Naive thymus-derived CD4-positive, alpha-beta T cell (primary cell): Measurements from ENCODE around the gene TOPORS. TPM values are rescaled to one million over a fixed set of nuclear protein-coding genes. Genes with fewer than 3 reads are reported as not detected.

Experiments
- ATAC-seq: fragments of 150-1000 bp; cut with Tn5 transposase; 2 replicates; pipeline ENCODE4 v1.10.0; 2021; ENCODE audit warnings: mild to moderate bottlenecking, moderate library complexity
- CTCF ChIA-PET: fragments of 350-600 bp; sonication (Branson Sonifier 250); formaldehyde crosslinking; loops from one replicate; lab custom pipeline; 2021; ENCODE audit warnings: antibody characterized with exemption; lab: Charles Lee
- POLR2A ChIA-PET: fragments of 350-600 bp; sonication (Branson Sonifier 250); formaldehyde crosslinking; loops from one replicate; lab custom pipeline; 2021; ENCODE audit warnings: antibody characterized with exemption, inconsistent platforms; lab: Charles Lee
- DNase-seq, 9 donors: peaks; one replicate each; pipeline versions ENCODE4 v3.0.0 to v3.0.0-alpha.2; 2020 to 2022; ENCODE audit warnings: mixed read lengths in 1 of 9
- H3K27ac ChIP-seq: one replicate; pipeline ENCODE4 v1.7.0; 2013; ENCODE audit warnings: mild to moderate bottlenecking, low read depth, low read length, moderate library complexity
- H3K27me3 ChIP-seq, 2 donors: one replicate each; pipeline ENCODE4 v1.7.0; 2013; ENCODE audit warnings: low read length in 2 of 2, mild to moderate bottlenecking in 2 of 2, moderate library complexity in 2 of 2; ENCODE audit not compliant: control insufficient read depth in 2 of 2, insufficient read depth in 2 of 2
- H3K36me3 ChIP-seq, 3 experiments: 1 replicate in 2 of 3; 2 replicates in 1 of 3; pipeline ENCODE4 v1.7.0; 2013; ENCODE audit warnings: low read length in 3 of 3, mild to moderate bottlenecking in 3 of 3, moderate library complexity in 1 of 3; ENCODE audit not compliant: insufficient read depth in 3 of 3, control insufficient read depth in 2 of 3
- H3K4me1 ChIP-seq, 2 donors: one replicate each; pipeline ENCODE4 v1.7.0; 2013; ENCODE audit warnings: low read length in 2 of 2, mild to moderate bottlenecking in 2 of 2, moderate library complexity in 1 of 2; ENCODE audit not compliant: control insufficient read depth in 2 of 2, insufficient read depth in 2 of 2
- H3K4me3 ChIP-seq: 2 replicates; pipeline ENCODE4 v1.7.0; 2013; ENCODE audit warnings: mild to moderate bottlenecking, low read length
- H3K9me3 ChIP-seq, 3 experiments: 1 replicate in 2 of 3; 2 replicates in 1 of 3; pipeline ENCODE4 v1.7.0; 2013; ENCODE audit warnings: low read length in 3 of 3; ENCODE audit not compliant: control insufficient read depth in 2 of 3
- H3K27ac Mint-ChIP-seq, 9 donors: one replicate each; pipeline ENCODE4 v1.8.0; 2020 to 2022; ENCODE audit warnings: mixed read lengths in 9 of 9, mild to moderate bottlenecking in 8 of 9, moderate library complexity in 5 of 9, inconsistent platforms in 2 of 9
- H3K27me3 Mint-ChIP-seq, 5 donors: one replicate each; pipeline ENCODE4 v1.8.0; 2021 to 2022; ENCODE audit warnings: mixed read lengths in 5 of 5, mild to moderate bottlenecking in 1 of 5
- H3K36me3 Mint-ChIP-seq, 5 donors: one replicate each; pipeline ENCODE4 v1.8.0; 2020 to 2022; ENCODE audit warnings: mixed read lengths in 5 of 5, mild to moderate bottlenecking in 3 of 5, inconsistent platforms in 1 of 5
- H3K4me1 Mint-ChIP-seq, 7 donors: one replicate each; pipeline ENCODE4 v1.8.0; 2020 to 2022; ENCODE audit warnings: mixed read lengths in 7 of 7, mild to moderate bottlenecking in 3 of 7, inconsistent platforms in 1 of 7
- H3K4me3 Mint-ChIP-seq, 10 donors: one replicate each; pipeline ENCODE4 v1.8.0; 2020 to 2022; ENCODE audit warnings: mild to moderate bottlenecking in 10 of 10, mixed read lengths in 10 of 10, moderate library complexity in 6 of 10, inconsistent platforms in 2 of 10
- H3K9me3 Mint-ChIP-seq, 11 donors: one replicate each; pipeline ENCODE4 v1.8.0; 2020 to 2022; ENCODE audit warnings: mixed read lengths in 11 of 11, mild to moderate bottlenecking in 4 of 11, inconsistent platforms in 1 of 11, moderate library complexity in 1 of 11
- intact Hi-C, 2 donors: fragments of 100-400 bp; cut with micrococcal nuclease; formaldehyde crosslinking; loops; one replicate each; pipeline ENCODE4 v1.15.1; 2023
- polyA plus RNA-seq, 2 donors: library from polyadenylated mRNA; unstranded; fragments of 300-500 nt; fragmentation: Illumina TruSeq; gene quantifications; one replicate each; pipeline ENCODE4 v1.2.3, GENCODE V29; 2021
- total RNA-seq, 6 experiments: library from RNA in 5 of 6; stranded (reverse) in 5 of 6; gene quantifications; 1 replicate in 5 of 6; 2 replicates in 1 of 6; pipeline ENCODE4 v1.2.3 and lab custom pipeline; 2021 to 2026

TOPORS gene
- total and polyA plus RNA-seq, 7 experiments from 2014 or later: 12.1 to 27.3 (median 24.4) TPM

GRCh38 chr9:32589083-32589723, 36.8 kb upstream of the TOPORS start:
- H3K4me3 Mint-ChIP-seq: no peak overlapping the region
- Histone ChIP-seq H3K27ac (no peak overlapping the region), H3K4me3 (no peak overlapping the region), H3K36me3 (no peaks in the 10 kb centered on the region), H3K9me3 (no peaks in the 10 kb centered on the region), H3K4me1 (no peaks in the 10 kb centered on the region), H3K27me3 (no peaks in the 10 kb centered on the region)
- intact Hi-C loops: loop anchor here (1.0 to 10.0 kb wide), 2 partner anchors 379 to 1136 kb away; no protein-coding TSS in a partner anchor
- H3K4me1 Mint-ChIP-seq: no peaks in the 10 kb centered on the region
- POLR2A ChIA-PET: no interaction called here
- CTCF ChIA-PET: interaction anchor here (0.7 to 3.9 kb wide), 5 partner anchors 9 to 1831 kb away, joined by 3 to 25 read pairs (median 5); no protein-coding TSS in a partner anchor
- DNase-seq (peak in 2 of 9 donors; percentile 12 to 28), ATAC-seq (peak; percentile 58)
- no peaks in the 10 kb centered on the region for H3K9me3 Mint-ChIP-seq
- no peaks in the 10 kb centered on the region for H3K36me3 Mint-ChIP-seq
- peaks cover 0 to 37% (median 31%) of the 10 kb centered on the region in 5 donors for H3K27me3 Mint-ChIP-seq
- no peak overlapping the region for H3K27ac Mint-ChIP-seq

DNA sequence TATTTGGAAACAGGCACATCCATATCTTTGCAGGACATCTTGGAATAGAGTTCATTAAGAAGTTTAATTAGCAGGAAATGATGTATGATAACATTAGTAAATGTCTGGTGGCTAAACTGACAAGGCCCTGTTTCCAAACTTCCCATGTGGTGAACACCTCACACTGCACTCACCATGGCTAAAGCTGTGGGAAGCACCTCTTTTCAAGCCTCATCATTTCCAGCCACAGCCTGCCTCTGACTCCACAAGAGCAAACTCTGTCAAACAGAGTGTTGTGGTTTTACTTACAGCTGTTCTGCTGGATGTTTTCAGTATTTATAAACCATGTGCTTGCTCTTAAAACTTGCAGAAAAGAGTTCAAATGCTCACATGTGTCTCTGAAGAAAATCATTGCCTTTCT, 35.5 kb upstream of the TOPORS start:
- intact Hi-C loops: loop anchor here in 1 of 2 donors (10.0 kb wide), 1 partner anchor 1137 kb away; no protein-coding TSS in a partner anchor
- H3K36me3 ChIP-seq: no peaks in the 10 kb centered on the region
- no peak overlapping the region for H3K27ac ChIP-seq
- ChIA-PET CTCF (interaction anchor here (3.9 kb wide), 1 partner anchor 7 kb away, joined by 25 read pairs; no protein-coding TSS in a partner anchor), POLR2A (no interaction called here)
- no peak overlapping the region for H3K4me3 Mint-ChIP-seq
- H3K27me3 Mint-ChIP-seq: peaks cover 0 to 35% (median 31%) of the 10 kb centered on the region in 5 donors
- DNase-seq (no peak), ATAC-seq (no peak)
- no peaks in the 10 kb centered on the region for H3K27me3 ChIP-seq
- H3K4me1 Mint-ChIP-seq: no peaks in the 10 kb centered on the region
- H3K36me3 Mint-ChIP-seq: no peaks in the 10 kb centered on the region
- H3K9me3 Mint-ChIP-seq: no peaks in the 10 kb centered on the region
- H3K4me1 ChIP-seq: no peaks in the 10 kb centered on the region
- no peak overlapping the region for H3K4me3 ChIP-seq
- no peaks in the 10 kb centered on the region for H3K9me3 ChIP-seq
- H3K27ac Mint-ChIP-seq: no peak overlapping the region

- intact Hi-C loops: loop anchor here in 1 of 2 donors (10.0 kb wide), 1 partner anchor 1140 kb away; no protein-coding TSS in a partner anchor
- CTCF ChIA-PET: interaction anchor here (1.3 kb wide), 1 partner anchor 206 kb away, joined by 8 read pairs; no protein-coding TSS in a partner anchor
- Mint-ChIP-seq H3K36me3 (no peaks in the 10 kb centered on the region), H3K27ac (no peak overlapping the region), H3K4me3 (no peak overlapping the region), H3K4me1 (peaks cover 0 to 3% (median 0%) of the 10 kb centered on the region in 7 donors), H3K27me3 (peaks cover 3 to 26% (median 18%) of the 10 kb centered on the region in 5 donors), H3K9me3 (no peaks in the 10 kb centered on the region)
- Histone ChIP-seq H3K27me3 (no peaks in the 10 kb centered on the region), H3K4me1 (no peaks in the 10 kb centered on the region), H3K36me3 (no peaks in the 10 kb centered on the region), H3K4me3 (no peak overlapping the region), H3K27ac (no peak overlapping the region), H3K9me3 (no peaks in the 10 kb centered on the region)
- ATAC-seq (no peak), DNase-seq (no peak)
- POLR2A ChIA-PET: no interaction called here
These were observed 32.4 kb upstream of the TOPORS start for GRCh38 chr9:32584784-32585183.

- H3K4me1 Mint-ChIP-seq: peaks cover 0 to 8% (median 0%) of the 10 kb centered on the region in 7 donors
- H3K9me3 Mint-ChIP-seq: no peaks in the 10 kb centered on the region
- Histone ChIP-seq H3K36me3 (no peaks in the 10 kb centered on the region), H3K9me3 (no peaks in the 10 kb centered on the region), H3K4me1 (no peaks in the 10 kb centered on the region), H3K27ac (no peak overlapping the region), H3K27me3 (no peaks in the 10 kb centered on the region), H3K4me3 (no peak overlapping the region)
- H3K36me3 Mint-ChIP-seq: no peaks in the 10 kb centered on the region
- H3K27ac Mint-ChIP-seq: no peak overlapping the region
- ChIA-PET CTCF (interaction anchor here (0.7 to 11.8 kb wide), 12 partner anchors 8 to 392 kb away, joined by 3 to 261 read pairs (median 6); partner anchors contain the start of genes ACO1, NDUFB6 and RIGI), POLR2A (interaction anchor here (0.6 to 1.2 kb wide), 3 partner anchors 9 to 207 kb away, joined by 3 to 4 read pairs (median 3); partner anchors contain the start of gene NDUFB6)
- intact Hi-C loops: loop anchor here (1.0 to 10.0 kb wide), 4 partner anchors 8 to 1143 kb away; partner anchors contain the start of gene NDUFB6 (in 1 of the 2)
- DNase-seq (peak in 7 of 9 donors; percentile 11 to 51 (median 36)), ATAC-seq (peak; percentile 65)
- H3K4me3 Mint-ChIP-seq: no peak overlapping the region
- peaks cover 6 to 41% (median 16%) of the 10 kb centered on the region in 5 donors for H3K27me3 Mint-ChIP-seq
These were observed 29.2 kb upstream of the TOPORS start for GRCh38 chr9:32581512-32582143.

DNA sequence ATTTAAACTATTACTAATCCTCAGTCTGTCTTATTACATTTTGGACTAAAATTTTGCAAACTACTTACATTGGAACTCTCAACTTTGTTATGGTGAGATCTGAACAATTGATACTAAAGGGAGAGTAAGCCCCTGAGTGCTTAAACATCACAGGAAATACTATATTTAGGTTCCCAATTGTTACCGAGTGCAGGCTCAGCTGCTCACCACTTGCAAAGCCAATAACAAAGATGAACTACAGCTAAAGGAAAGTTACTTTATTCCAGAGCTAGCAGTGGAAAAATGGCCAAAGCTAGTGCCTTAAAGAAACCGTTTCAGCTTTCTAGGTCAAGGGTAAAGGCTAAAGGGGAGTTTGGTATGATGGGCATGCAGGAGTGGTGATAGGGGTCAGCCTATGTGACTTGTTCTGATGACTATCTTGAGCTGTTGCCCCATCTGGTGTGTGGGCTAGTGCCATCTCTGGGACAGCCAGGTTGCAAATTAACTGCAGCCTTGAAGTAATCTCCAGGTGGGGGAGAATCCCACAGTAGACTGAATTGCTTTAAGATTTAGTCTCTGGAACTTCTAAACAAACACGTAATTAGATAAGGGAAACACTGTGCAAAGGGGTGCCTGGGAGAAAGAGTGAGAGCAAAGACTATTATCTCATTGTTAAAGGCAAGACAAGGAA, 28.4 kb upstream of the TOPORS start:
- Mint-ChIP-seq H3K4me1 (peaks cover 0 to 8% (median 0%) of the 10 kb centered on the region in 7 donors), H3K4me3 (no peak overlapping the region), H3K36me3 (no peaks in the 10 kb centered on the region), H3K27me3 (peaks cover 6 to 39% (median 13%) of the 10 kb centered on the region in 5 donors), H3K27ac (no peak overlapping the region), H3K9me3 (no peaks in the 10 kb centered on the region)
- ChIA-PET POLR2A (interaction anchor here (1.2 kb wide), 1 partner anchor 207 kb away, joined by 3 read pairs; no protein-coding TSS in a partner anchor), CTCF (interaction anchor here (0.7 to 11.8 kb wide), 18 partner anchors 7 to 388 kb away, joined by 3 to 261 read pairs (median 8); partner anchors contain the start of genes ACO1, NDUFB6 and RIGI)
- Histone ChIP-seq H3K9me3 (no peaks in the 10 kb centered on the region), H3K27me3 (no peaks in the 10 kb centered on the region), H3K36me3 (no peaks in the 10 kb centered on the region), H3K4me1 (no peaks in the 10 kb centered on the region), H3K4me3 (no peak overlapping the region), H3K27ac (no peak overlapping the region)
- no peak for DNase-seq
- intact Hi-C loops: loop anchor here (1.0 to 10.0 kb wide), 4 partner anchors 7 to 1144 kb away; partner anchors contain the start of gene NDUFB6 (in 1 of the 2)
- no peak for ATAC-seq
